A549 (cell line): ENCODE results near the gene TMEM174. TPM values are rescaled to one million over a fixed set of nuclear protein-coding genes. Genes with fewer than 3 reads are reported as not detected.

Source experiments
- ATAC-seq, 2 experiments: fragments of 200-7000 bp in 1 of 2; fragments of >200 bp in 1 of 2; cut with Nextera tagmentation in 1 of 2; cut with Tn5 transposase in 1 of 2; 3 replicates each; pipeline versions ENCODE4 v1.8.0 to v1.9.1; 2018 to 2020; ENCODE audit warnings: mild to moderate bottlenecking in 1 of 2, moderate library complexity in 1 of 2
- CTCF ChIA-PET: fragments of 300-600 bp; sonication (Branson Sonifier 250); formaldehyde crosslinking; extraction: SDS; loops from one replicate; lab custom pipeline; 2021; ENCODE audit warnings: antibody characterized with exemption, inconsistent platforms; lab: Yijun Ruan, JAX
- POLR2A ChIA-PET: fragments of 350-600 bp; formaldehyde crosslinking; extraction: SDS; loops from one replicate; lab custom pipeline; 2021; ENCODE audit warnings: antibody characterized with exemption, inconsistent platforms; lab: Yijun Ruan, JAX
- DNase-seq, 2 experiments: peaks; one replicate each; pipeline versions ENCODE4 v3.0.0 to v3.0.0-alpha.2; 2011 to 2016; ENCODE audit warnings: low read depth in 1 of 2, low spot score in 1 of 2
- FAIRE-seq: peaks from 2 replicates; lab custom pipeline; 2011; peaks lifted over from hg19 to GRCh38; lab: Jason Lieb, UNC
- H3K27ac ChIP-seq, 2 experiments: fragments of >200 bp; sonication (Bioruptor Twin); formaldehyde crosslinking; 3 replicates each; pipeline ENCODE4 v1.5.1; 2016 to 2017
- H3K4me1 ChIP-seq: fragments of >200 bp; sonication (Bioruptor Twin); formaldehyde crosslinking; 3 replicates; pipeline ENCODE4 v1.6.1; 2016
- H3K4me2 ChIP-seq: fragments of >200 bp; sonication (Bioruptor Twin); formaldehyde crosslinking; 3 replicates; pipeline ENCODE4 v1.6.1; 2016
- H3K4me3 ChIP-seq: fragments of >200 bp; sonication (Bioruptor Twin); formaldehyde crosslinking; 3 replicates; pipeline ENCODE4 v1.5.1; 2016
- H3K9me3 ChIP-seq: fragments of >200 bp; sonication (Bioruptor Twin); formaldehyde crosslinking; 3 replicates; pipeline ENCODE4 v1.6.1; 2016
- CTCF ChIP-seq: fragments of >200 bp; sonication (Bioruptor Twin); formaldehyde crosslinking; IDR thresholded peaks from 3 replicates; pipeline ENCODE4 v1.5.1; 2016
- ELK1 ChIP-seq: fragments of 150-350 bp; IDR thresholded peaks from 2 replicates; pipeline ENCODE4 v1.6.1; 2014; ENCODE audit warnings: low read depth, mild to moderate bottlenecking, low read length
- ESRRA ChIP-seq: fragments of 150-350 bp; IDR thresholded peaks from 2 replicates; pipeline ENCODE4 v1.6.1; 2014; ENCODE audit warnings: mild to moderate bottlenecking, low read length, borderline replicate concordance
- HOXA7 ChIP-seq: fragments of 250-450 bp; sonication (Bioruptor Pico); IDR thresholded peaks from 2 replicates; pipeline ENCODE4 v1.5.0; 2020; ENCODE audit warnings: mild to moderate bottlenecking, moderate library complexity
- JUNB ChIP-seq: fragments of >200 bp; sonication (Bioruptor Twin); formaldehyde crosslinking; IDR thresholded peaks from 2 replicates; pipeline ENCODE4 v1.6.1; 2016
- NFE2L2 ChIP-seq: fragments of 150-350 bp; conservative IDR thresholded peaks from 2 replicates; pipeline ENCODE4 v1.6.1; 2014; ENCODE audit warnings: low read length
- POLR2AphosphoS2 ChIP-seq: conservative IDR thresholded peaks from 2 replicates; pipeline ENCODE4 v1.6.1; 2012; ENCODE audit warnings: low read length, improper control_type of control experiment, inconsistent platforms
- RFX5 ChIP-seq: fragments of 450-650 bp; IDR thresholded peaks from 2 replicates; pipeline ENCODE4 v1.7.1; 2014; ENCODE audit warnings: antibody characterized with exemption, mild to moderate bottlenecking, moderate library complexity
- TFCP2L1 ChIP-seq: fragments of 250-450 bp; sonication (Bioruptor Pico); IDR thresholded peaks from 2 replicates; pipeline ENCODE4 v1.5.0; 2021; ENCODE audit warnings: mild to moderate bottlenecking
- TP53 ChIP-seq: fragments of 250-450 bp; sonication (Bioruptor Pico); IDR thresholded peaks from 2 replicates; pipeline ENCODE4 v1.5.0; 2021; ENCODE audit warnings: mild to moderate bottlenecking, moderate library complexity
- USF2 ChIP-seq: fragments of 450-650 bp; IDR thresholded peaks from 2 replicates; pipeline ENCODE4 v1.6.1; 2014; ENCODE audit warnings: antibody characterized with exemption
- ZC3H11A ChIP-seq: fragments of 450-650 bp; IDR thresholded peaks from 2 replicates; pipeline ENCODE4 v1.6.1; 2014; ENCODE audit warnings: antibody characterized with exemption, mild to moderate bottlenecking
- WGBS: methylation state at CpG from one replicate; pipeline ENCODE4 v1.1.6; 2017; ENCODE audit errors: missing lambda C conversion rate; 5-methylcytosine and 5-hydroxymethylcytosine counted together
- polyA plus RNA-seq, 4 experiments: library from polyadenylated mRNA; depleted of rRNA in 3 of 4; stranded (reverse); fragments of >200 nt; fragmentation: RNase III in 1 of 4; extraction: RNeasy Plus Mini Kit Qiagen cat#74134 plus additional on column Dnase treatment in 1 of 4; gene quantifications; 2 replicates in 3 of 4; 3 replicates in 1 of 4; pipeline ENCODE4 v1.2.3, GENCODE V29; 2011 to 2017

TMEM174 gene
- polyA plus RNA-seq, 2 of the 4 experiments (the other 2 are of a cell fraction) = not detected

- Histone ChIP-seq H3K4me3 (no peak overlapping the region), H3K9me3 (no peaks in the 10 kb centered on the region), H3K4me2 (no peak overlapping the region), H3K4me1 (peaks cover 6% of the 10 kb centered on the region; the same call in 1 of the 3 replicates), H3K27ac (no peak overlapping the region)
- FAIRE-seq = no peak
- ChIA-PET POLR2A (no interaction called here), CTCF (interaction anchor here (1.8 to 8.9 kb wide), 2 partner anchors 8 to 228 kb away, joined by 5 to 155 read pairs; partner anchors contain the start of gene FOXD1)
- DNase-seq = no peak
- no peak for ATAC-seq
- 80% methylated on average over 1 of the region's 1 CpG for WGBS
- TF ChIP-seq POLR2AphosphoS2 (no peak), USF2 (no peak), CTCF (no peak), RFX5 (no peak), NFE2L2 (no peak), JUNB (no peak), TFCP2L1 (CRISPR knock-in tag) (no peak), TP53 (no peak), ZC3H11A (no peak), HOXA7 (CRISPR knock-in tag) (no peak)
These were observed 48.2 kb downstream of the TMEM174 start for GRCh38 chr5:73221161-73221560.

GRCh38 chr5:73221726-73222125 lies 48.7 kb downstream of the TMEM174 start:
- ATAC-seq = no peak

GRCh38 chr5:73222173-73222572 lies 49.2 kb downstream of the TMEM174 start:
- CTCF ChIA-PET = interaction anchor here (3.6 kb wide), 1 partner anchor 229 kb away, joined by 20 read pairs; no protein-coding TSS in a partner anchor
- ATAC-seq (no peak), DNase-seq (no peak), FAIRE-seq (no peak)
- no peak for TF ChIP-seq ELK1
- peaks cover 6% of the 10 kb centered on the region; the same call in 1 of the 3 replicates for H3K4me1 ChIP-seq
- no peak overlapping the region for H3K4me3 ChIP-seq
- no peak overlapping the region for H3K4me2 ChIP-seq
- WGBS = 37% methylated on average over 4 of the region's 4 CpGs
- POLR2A ChIA-PET = no interaction called here
- no peaks in the 10 kb centered on the region for H3K9me3 ChIP-seq
- H3K27ac ChIP-seq = no peak overlapping the region

More at GRCh38 chr5:73221726-73222125, 48.7 kb downstream of the TMEM174 start:
- Histone ChIP-seq H3K4me2 (no peak overlapping the region), H3K9me3 (no peaks in the 10 kb centered on the region), H3K4me3 (no peak overlapping the region), H3K4me1 (peaks cover 6% of the 10 kb centered on the region; the same call in 1 of the 3 replicates), H3K27ac (no peak overlapping the region)
- POLR2A ChIA-PET = no interaction called here
- FAIRE-seq = no peak
- CTCF ChIA-PET = interaction anchor here (8.9 kb wide), 1 partner anchor 227 kb away, joined by 155 read pairs; the partner anchor contains the start of gene FOXD1
- TF ChIP-seq ESRRA = no peak
- no peak for TF ChIP-seq CTCF
- TF ChIP-seq HOXA7 (CRISPR knock-in tag) = no peak
- no peak for DNase-seq

Other genes starting within 250 kb of the TMEM174 start
- gene FCHO2, start 217.2 kb upstream of the TMEM174 start, polyA plus RNA-seq (2011; rRNA removed) = 14.9 and 20.2 TPM in 2 replicates
- gene FCHO2, start 217.2 kb upstream of the TMEM174 start, polyA plus RNA-seq (2017; fragmentation: RNase III; extraction: RNeasy Plus Mini Kit Qiagen cat#74134 plus additional on column Dnase treatment) = 9.1 to 9.8 TPM (median 9.6 TPM) in 3 replicates
- gene TMEM171, start 52.6 kb upstream of the TMEM174 start, polyA plus RNA-seq (2011; rRNA removed) = 1.5 and 1.7 TPM in 2 replicates
- gene TMEM171, start 52.6 kb upstream of the TMEM174 start, polyA plus RNA-seq (2017; fragmentation: RNase III; extraction: RNeasy Plus Mini Kit Qiagen cat#74134 plus additional on column Dnase treatment) = 4.9 to 9.0 TPM (median 6.7 TPM) in 3 replicates